GM10266 (cell line): Measurements from ENCODE around the gene VPS50.
"Not testable (repeated sequence)": the region's sequence is repeated elsewhere in the genome, so short reads cannot be mapped to it uniquely, and the experiment has no call there.

ENCODE experiments used
- DNase-seq: peaks from one replicate; pipeline ENCODE4 v3.0.0; 2012; ENCODE audit errors: extremely low spot score
- CTCF ChIP-seq: IDR thresholded peaks from 2 replicates; pipeline ENCODE4 v1.5.1; 2012; ENCODE audit warnings: mild to moderate bottlenecking, low read depth; ENCODE audit not compliant: control insufficient read depth, insufficient read depth; ENCODE audit errors: missing control alignments

The VPS50 gene

GRCh38 chr7:93327006-93327633 is 95.0 kb downstream of the VPS50 start:
- DNase-seq = no peak
- TF ChIP-seq CTCF = no peak

GRCh38 chr7:93331706-93332105 is 99.5 kb downstream of the VPS50 start:
- no peak for TF ChIP-seq CTCF

GRCh38 chr7:93332172-93332571 is 100.0 kb downstream of the VPS50 start:
- no peak for DNase-seq
- TF ChIP-seq CTCF = no peak

More at GRCh38 chr7:93331706-93332105, 99.5 kb downstream of the VPS50 start:
- DNase-seq = no peak

- no peak for TF ChIP-seq CTCF
- no peak for DNase-seq
These were observed 104.9 kb downstream of the VPS50 start for GRCh38 chr7:93337052-93337451.

- DNase-seq = not testable (repeated sequence)
These were observed 110.0 kb downstream of the VPS50 start for GRCh38 chr7:93342178-93342577.

- TF ChIP-seq CTCF = no peak
These were observed 118.2 kb downstream of the VPS50 start for GRCh38 chr7:93350338-93350737.

GRCh38 chr7:93352881-93353280 is 120.7 kb downstream of the VPS50 start:
- DNase-seq = no peak
- no peak for TF ChIP-seq CTCF

More at GRCh38 chr7:93350338-93350737, 118.2 kb downstream of the VPS50 start:
- DNase-seq = no peak

- no peak for DNase-seq
- no peak for TF ChIP-seq CTCF
These were observed 122.6 kb downstream of the VPS50 start for GRCh38 chr7:93354815-93355214.
